IgD-negative memory B cell (primary cell): ENCODE measurements around the gene DUSP16. TPM values are rescaled to one million over a fixed set of nuclear protein-coding genes. Genes with fewer than 3 reads are reported as not detected.

Experiments used
- H3K27ac Mint-ChIP-seq, 3 donors: one replicate each; pipeline ENCODE4 v1.8.0; 2020 to 2022; ENCODE audit warnings: mild to moderate bottlenecking in 3 of 3, mixed read lengths in 3 of 3, moderate library complexity in 1 of 3
- H3K27me3 Mint-ChIP-seq: one replicate; pipeline ENCODE4 v1.8.0; 2021; ENCODE audit warnings: mixed read lengths
- H3K36me3 Mint-ChIP-seq: one replicate; pipeline ENCODE4 v1.8.0; 2020; ENCODE audit warnings: mild to moderate bottlenecking, mixed read lengths
- H3K4me1 Mint-ChIP-seq, 3 donors: one replicate each; pipeline ENCODE4 v1.8.0; 2020 to 2022; ENCODE audit warnings: mixed read lengths in 3 of 3, mild to moderate bottlenecking in 1 of 3
- H3K4me3 Mint-ChIP-seq, 4 donors: one replicate each; pipeline ENCODE4 v1.8.0; 2020 to 2022; ENCODE audit warnings: mild to moderate bottlenecking in 4 of 4, mixed read lengths in 4 of 4, moderate library complexity in 3 of 4
- H3K9me3 Mint-ChIP-seq, 3 donors: one replicate each; pipeline ENCODE4 v1.8.0; 2020 to 2021; ENCODE audit warnings: mixed read lengths in 3 of 3, mild to moderate bottlenecking in 1 of 3
- polyA plus RNA-seq: library from polyadenylated mRNA; unstranded; fragments of 300-500 nt; fragmentation: Illumina TruSeq; gene quantifications from one replicate; pipeline ENCODE4 v1.2.3, GENCODE V29; 2021

DUSP16 gene
- polyA plus RNA-seq, 1 donor from 2014 or later = 0.30 TPM

GRCh38 chr12:12432364-12432763 lies 130.3 kb downstream of the DUSP16 start:
- H3K27ac Mint-ChIP-seq = no peak overlapping the region
- no peak overlapping the region for H3K4me3 Mint-ChIP-seq
- H3K36me3 Mint-ChIP-seq = peaks cover 10% of the 10 kb centered on the region
- peaks cover 1 to 4% (median 2%) of the 10 kb centered on the region in 3 donors for H3K4me1 Mint-ChIP-seq
- peaks cover 0 to 4% (median 0%) of the 10 kb centered on the region in 3 donors for H3K9me3 Mint-ChIP-seq
- H3K27me3 Mint-ChIP-seq = no peaks in the 10 kb centered on the region

- H3K27me3 Mint-ChIP-seq = no peaks in the 10 kb centered on the region
- H3K4me3 Mint-ChIP-seq = no peak overlapping the region
- peaks cover 0 to 5% (median 4%) of the 10 kb centered on the region in 3 donors for H3K9me3 Mint-ChIP-seq
- peaks cover 0 to 1% (median 0%) of the 10 kb centered on the region in 3 donors for H3K4me1 Mint-ChIP-seq
- H3K27ac Mint-ChIP-seq = no peak overlapping the region
- peaks cover 2% of the 10 kb centered on the region for H3K36me3 Mint-ChIP-seq
Measured at GRCh38 chr12:12428961-12429657, 133.6 kb downstream of the DUSP16 start.

GRCh38 chr12:12428047-12428446 lies 134.6 kb downstream of the DUSP16 start:
- Mint-ChIP-seq H3K27me3 (no peaks in the 10 kb centered on the region), H3K27ac (no peak overlapping the region), H3K36me3 (peaks cover 5% of the 10 kb centered on the region), H3K9me3 (peaks cover 0 to 9% (median 8%) of the 10 kb centered on the region in 3 donors), H3K4me1 (no peaks in the 10 kb centered on the region), H3K4me3 (no peak overlapping the region)

- H3K4me3 Mint-ChIP-seq = no peak overlapping the region
- no peaks in the 10 kb centered on the region for H3K27me3 Mint-ChIP-seq
- H3K9me3 Mint-ChIP-seq = peaks cover 0 to 9% (median 8%) of the 10 kb centered on the region in 3 donors
- H3K36me3 Mint-ChIP-seq = peaks cover 5% of the 10 kb centered on the region
- no peaks in the 10 kb centered on the region for H3K4me1 Mint-ChIP-seq
- no peak overlapping the region for H3K27ac Mint-ChIP-seq
Measured at GRCh38 chr12:12427568-12427967, 135.1 kb downstream of the DUSP16 start.

GRCh38 chr12:12425616-12426015 lies 137.0 kb downstream of the DUSP16 start:
- Mint-ChIP-seq H3K27ac (no peak overlapping the region), H3K36me3 (peaks cover 17% of the 10 kb centered on the region), H3K4me1 (peaks cover 0 to 7% (median 0%) of the 10 kb centered on the region in 3 donors), H3K9me3 (peaks cover 0 to 15% (median 14%) of the 10 kb centered on the region in 3 donors), H3K27me3 (no peaks in the 10 kb centered on the region), H3K4me3 (peak overlapping the region in 1 of 4 donors; percentile 9)

- H3K27me3 Mint-ChIP-seq = no peaks in the 10 kb centered on the region
- peaks cover 0 to 15% (median 14%) of the 10 kb centered on the region in 3 donors for H3K9me3 Mint-ChIP-seq
- peak overlapping the region in 1 of 3 donors; percentile 26 for H3K27ac Mint-ChIP-seq
- peaks cover 0 to 7% (median 0%) of the 10 kb centered on the region in 3 donors for H3K4me1 Mint-ChIP-seq
- H3K36me3 Mint-ChIP-seq = peaks cover 17% of the 10 kb centered on the region
- no peak overlapping the region for H3K4me3 Mint-ChIP-seq
Measured at GRCh38 chr12:12425001-12425400, 137.7 kb downstream of the DUSP16 start.

Other genes starting within 250 kb of the DUSP16 start
- gene MANSC1, start 212.6 kb downstream of the DUSP16 start, polyA plus RNA-seq = 0.23 TPM
- gene BORCS5, start 205.8 kb downstream of the DUSP16 start, polyA plus RNA-seq = 19.9 TPM
- 21.5 TPM for gene CREBL2, start 49.0 kb upstream of the DUSP16 start, polyA plus RNA-seq
- gene GPR19, start 133.3 kb upstream of the DUSP16 start, polyA plus RNA-seq = 0.36 TPM
- gene CDKN1B, start 154.5 kb upstream of the DUSP16 start, polyA plus RNA-seq = 12.5 TPM
- 0.23 TPM for gene APOLD1, start 222.8 kb upstream of the DUSP16 start, polyA plus RNA-seq